Keratinocyte (primary cell): Measurements from ENCODE around the gene TSPOAP1. TPM values are rescaled to one million over a fixed set of nuclear protein-coding genes. Genes with fewer than 3 reads are reported as not detected.

Experiments used
- DNase-seq: peaks from one replicate; pipeline ENCODE4 v3.0.0-alpha.2; 2011; ENCODE audit warnings: low read depth, missing footprints, low spot score
- FAIRE-seq: peaks from 2 replicates; lab custom pipeline; 2011; peaks lifted over from hg19 to GRCh38; lab: Jason Lieb, UNC
- H2AFZ ChIP-seq: 2 replicates; pipeline ENCODE4 v1.6.0; 2012; ENCODE audit warnings: low read length, control low read depth, inconsistent platforms; ENCODE audit not compliant: control insufficient read depth
- H3K27ac ChIP-seq: 2 replicates; pipeline ENCODE4 v1.5.1; 2011; ENCODE audit warnings: low read length; ENCODE audit not compliant: control insufficient read depth, insufficient read depth
- H3K27me3 ChIP-seq: 3 replicates; pipeline ENCODE4 v1.6.0; 2011; ENCODE audit warnings: low read length; ENCODE audit not compliant: control insufficient read depth, insufficient read depth; ENCODE audit errors: extremely low read depth
- H3K36me3 ChIP-seq, 2 experiments: 2 replicates in 1 of 2; 3 replicates in 1 of 2; pipeline ENCODE4 v1.5.1; 2011; ENCODE audit warnings: low read length in 2 of 2, mild to moderate bottlenecking in 1 of 2; ENCODE audit not compliant: control insufficient read depth in 2 of 2, insufficient read depth in 2 of 2; ENCODE audit errors: extremely low read depth in 1 of 2
- H3K4me1 ChIP-seq: 3 replicates; pipeline ENCODE4 v1.5.1; 2011; ENCODE audit warnings: low read length; ENCODE audit not compliant: control insufficient read depth, insufficient read depth; ENCODE audit errors: extremely low read depth
- H3K4me2 ChIP-seq: 3 replicates; pipeline ENCODE4 v1.6.0; 2011; ENCODE audit warnings: low read depth, low read length; ENCODE audit not compliant: control insufficient read depth, insufficient read depth; ENCODE audit errors: extremely low read depth
- H3K4me3 ChIP-seq, 3 experiments: fragments of 200-600 bp in 1 of 3; sonication (generic) in 1 of 3; 2 replicates in 2 of 3; 3 replicates in 1 of 3; pipeline ENCODE4 v1.5.1; 2011 to 2016; ENCODE audit warnings: low read length in 3 of 3, mild to moderate bottlenecking in 3 of 3, control low read depth in 2 of 3, inconsistent platforms in 1 of 3, low read depth in 1 of 3, mixed read lengths in 1 of 3, mixed run types in 1 of 3, moderate library complexity in 1 of 3; ENCODE audit not compliant: control insufficient read depth in 2 of 3, insufficient read depth in 2 of 3; ENCODE audit errors: extremely low read depth in 1 of 3
- H3K79me2 ChIP-seq: 2 replicates; pipeline ENCODE4 v1.6.0; 2012; ENCODE audit warnings: low read length; ENCODE audit not compliant: control insufficient read depth, insufficient read depth
- H3K9ac ChIP-seq: 3 replicates; pipeline ENCODE4 v1.6.0; 2011; ENCODE audit warnings: low read length; ENCODE audit not compliant: control insufficient read depth, insufficient read depth; ENCODE audit errors: extremely low read depth
- H3K9me1 ChIP-seq: 3 replicates; pipeline ENCODE4 v1.6.0; 2011; ENCODE audit warnings: low read length; ENCODE audit not compliant: control insufficient read depth, insufficient read depth; ENCODE audit errors: extremely low read depth
- H3K9me3 ChIP-seq: 2 replicates; pipeline ENCODE4 v1.5.1; 2012; ENCODE audit warnings: low read depth, low read length; ENCODE audit not compliant: control insufficient read depth
- H4K20me1 ChIP-seq: 3 replicates; pipeline ENCODE4 v1.6.0; 2011; ENCODE audit warnings: low read length; ENCODE audit not compliant: control insufficient read depth, insufficient read depth; ENCODE audit errors: extremely low read depth
- CTCF ChIP-seq, 3 experiments: IDR thresholded peaks in 1 of 3; conservative IDR thresholded peaks in 1 of 3; optimal IDR thresholded peaks in 1 of 3; 2 replicates in 2 of 3; 3 replicates in 1 of 3; pipeline versions ENCODE3 to v1.5.1; 2011; ENCODE audit warnings: low read length in 3 of 3, mild to moderate bottlenecking in 3 of 3, moderate library complexity in 2 of 3, control low read depth in 1 of 3, inconsistent platforms in 1 of 3; ENCODE audit not compliant: insufficient read depth in 2 of 3; ENCODE audit errors: extremely low read depth in 1 of 3
- EZH2 ChIP-seq: IDR thresholded peaks from one replicate; pipeline ENCODE4 v1.6.1; 2012; ENCODE audit warnings: inconsistent platforms, mild to moderate bottlenecking, low read length, moderate library complexity
- dilution Hi-C: fragments of 300-500 bp; cut with MboI; formaldehyde crosslinking; loops from one replicate; pipeline ENCODE4 v1.7.0; 2020; ENCODE audit warnings: low sequenced_read_pairs; ENCODE audit not compliant: extremely low pct_ligation_motif_present
- polyA plus RNA-seq, 5 experiments: library from polyadenylated mRNA; depleted of rRNA in 3 of 5; stranded (reverse) in 3 of 5; stranded (forward) in 1 of 5; unstranded in 1 of 5; fragments of >200 nt; gene quantifications; 1 replicate in 1 of 5; 2 replicates in 3 of 5; 3 replicates in 1 of 5; pipeline versions ENCODE4 v1.2.1 to v1.2.3, GENCODE V29; 2011 to 2012; ENCODE audit warnings: missing spikeins in 2 of 5, low read depth in 1 of 5, low replicate concordance in 1 of 5

The TSPOAP1 gene
- polyA plus RNA-seq, 1 donor (not counting 4 experiments of a cell fraction or from before 2014, with no cell fraction given): 0.04 TPM

- Histone ChIP-seq H2AFZ (no peak overlapping the region), H3K79me2 (no peaks in the 10 kb centered on the region), H3K27ac (no peak overlapping the region), H3K27me3 (peaks cover 5% of the 10 kb centered on the region), H3K9me3 (no peaks in the 10 kb centered on the region), H4K20me1 (no peaks in the 10 kb centered on the region), H3K9me1 (no peaks in the 10 kb centered on the region), H3K4me1 (no peaks in the 10 kb centered on the region), H3K4me2 (no peak overlapping the region), H3K9ac (no peak overlapping the region), H3K4me3 (no peak overlapping the region), H3K36me3 (no peaks in the 10 kb centered on the region)
- FAIRE-seq: no peak
- dilution Hi-C loops: no loop called here
- no peak for TF ChIP-seq EZH2
- TF ChIP-seq CTCF (optimal IDR thresholded peaks at IDR 0.05 in 1 of 3, IDR thresholded peaks at IDR 0.05 in 1 of 3, conservative IDR thresholded peaks at IDR 0.05 in 1 of 3; ENCODE audit: extremely low read depth in 1 of 3, insufficient read depth in 2 of 3, low read length in 3 of 3): no peak
- DNase-seq: no peak
Measured at GRCh38 chr17:58310511-58311428, 17.8 kb downstream of the TSPOAP1 start.

DNA sequence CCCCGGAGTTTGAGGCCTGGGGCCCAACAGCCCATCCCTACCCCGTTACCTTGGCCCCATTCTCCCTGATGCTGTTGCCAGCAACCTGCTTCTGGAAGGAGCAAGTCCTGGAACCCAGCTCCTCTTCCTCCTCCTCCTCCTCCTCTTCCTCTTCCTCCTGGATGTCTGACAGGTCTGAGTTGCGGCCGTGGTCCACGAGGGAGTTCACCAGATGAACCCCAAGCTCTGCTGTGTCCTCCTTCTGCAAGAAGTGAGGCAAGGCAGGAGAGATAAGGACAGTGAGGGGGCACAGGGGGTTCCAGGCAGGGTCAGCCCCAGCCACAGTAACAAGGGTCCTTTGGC, 18.7 kb downstream of the TSPOAP1 start:
- H3K79me2 ChIP-seq: no peaks in the 10 kb centered on the region
- DNase-seq (no peak), FAIRE-seq (no peak)
- no peak overlapping the region for H3K9ac ChIP-seq
- dilution Hi-C loops: no loop called here
- H3K9me3 ChIP-seq: no peaks in the 10 kb centered on the region
- H2AFZ ChIP-seq: no peak overlapping the region
- no peaks in the 10 kb centered on the region for H4K20me1 ChIP-seq
- no peaks in the 10 kb centered on the region for H3K9me1 ChIP-seq
- H3K27ac ChIP-seq: no peak overlapping the region
- no peaks in the 10 kb centered on the region for H3K36me3 ChIP-seq
- peaks cover 5% of the 10 kb centered on the region for H3K27me3 ChIP-seq
- TF ChIP-seq EZH2 (no peak), CTCF (optimal IDR thresholded peaks at IDR 0.05 in 1 of 3, IDR thresholded peaks at IDR 0.05 in 1 of 3, conservative IDR thresholded peaks at IDR 0.05 in 1 of 3; ENCODE audit: extremely low read depth in 1 of 3, insufficient read depth in 2 of 3, low read length in 3 of 3) (no peak)
- H3K4me2 ChIP-seq: no peak overlapping the region
- H3K4me3 ChIP-seq: no peak overlapping the region
- no peaks in the 10 kb centered on the region for H3K4me1 ChIP-seq
